HG02938 (cell line): Measurements from ENCODE around the gene CEP78.
"Not testable (repeated sequence)": the region's sequence is repeated elsewhere in the genome, so short reads cannot be mapped to it uniquely, and the experiment has no call there.

Source experiments
- ATAC-seq: cut with Tn5 transposase; IDR thresholded peaks from one replicate; pipeline ENCODE4 v1.9.1; 2021; ENCODE audit warnings: mild to moderate bottlenecking, moderate library complexity; ENCODE audit not compliant: unreplicated experiment

CEP78 gene, protein sequence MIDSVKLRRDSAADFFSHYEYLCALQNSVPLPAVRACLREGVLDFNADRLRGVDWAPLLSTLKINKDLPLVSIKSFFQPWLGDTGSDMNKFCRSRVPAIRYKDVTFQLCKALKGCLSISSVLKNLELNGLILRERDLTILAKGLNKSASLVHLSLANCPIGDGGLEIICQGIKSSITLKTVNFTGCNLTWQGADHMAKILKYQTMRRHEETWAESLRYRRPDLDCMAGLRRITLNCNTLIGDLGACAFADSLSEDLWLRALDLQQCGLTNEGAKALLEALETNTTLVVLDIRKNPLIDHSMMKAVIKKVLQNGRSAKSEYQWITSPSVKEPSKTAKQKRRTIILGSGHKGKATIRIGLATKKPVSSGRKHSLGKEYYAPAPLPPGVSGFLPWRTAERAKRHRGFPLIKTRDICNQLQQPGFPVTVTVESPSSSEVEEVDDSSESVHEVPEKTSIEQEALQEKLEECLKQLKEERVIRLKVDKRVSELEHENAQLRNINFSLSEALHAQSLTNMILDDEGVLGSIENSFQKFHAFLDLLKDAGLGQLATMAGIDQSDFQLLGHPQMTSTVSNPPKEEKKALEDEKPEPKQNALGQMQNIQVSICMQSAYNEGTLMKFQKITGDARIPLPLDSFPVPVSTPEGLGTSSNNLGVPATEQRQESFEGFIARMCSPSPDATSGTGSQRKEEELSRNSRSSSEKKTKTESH

DNA sequence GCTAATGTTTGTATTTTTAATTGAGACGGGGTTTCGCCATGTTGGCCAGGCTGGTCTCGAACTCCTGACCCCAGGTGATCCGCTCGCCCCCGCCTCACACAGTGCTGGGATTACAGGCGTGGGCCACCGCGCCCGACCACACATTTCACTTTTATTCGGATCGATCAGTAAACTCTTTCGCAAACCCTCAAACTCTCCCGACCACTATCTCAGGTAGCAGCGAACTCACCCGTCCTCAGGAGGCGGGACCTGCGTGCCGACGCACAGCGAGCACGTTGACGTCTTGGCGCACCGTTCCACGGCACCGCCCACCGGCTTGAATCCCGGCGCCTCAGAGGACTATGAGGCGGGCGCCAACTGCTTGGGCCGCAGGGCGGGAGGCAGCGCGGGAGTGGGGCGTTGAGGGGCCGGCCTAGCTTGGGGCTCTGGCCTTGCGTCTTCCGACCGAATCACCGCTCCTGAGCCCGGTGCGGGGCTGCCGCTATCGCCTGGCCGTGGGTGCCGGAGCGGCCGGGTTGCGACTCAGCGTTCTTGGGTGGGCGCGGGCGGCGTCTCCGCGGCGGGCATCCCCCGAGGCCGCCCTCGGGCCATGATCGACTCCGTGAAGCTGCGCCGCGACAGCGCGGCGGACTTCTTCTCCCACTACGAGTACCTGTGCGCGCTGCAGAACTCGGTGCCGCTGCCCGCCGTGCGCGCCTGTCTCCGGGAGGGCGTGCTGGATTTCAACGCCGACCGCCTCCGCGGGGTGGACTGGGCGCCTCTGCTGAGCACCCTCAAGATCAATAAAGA lies at the start of gene CEP78:
CEP78 (plus strand) TSS at position 314 of the 789 bp plus-strand sequence; CDS start at position 590, 276 bp downstream.
- peak; percentile 97 for ATAC-seq

DNA sequence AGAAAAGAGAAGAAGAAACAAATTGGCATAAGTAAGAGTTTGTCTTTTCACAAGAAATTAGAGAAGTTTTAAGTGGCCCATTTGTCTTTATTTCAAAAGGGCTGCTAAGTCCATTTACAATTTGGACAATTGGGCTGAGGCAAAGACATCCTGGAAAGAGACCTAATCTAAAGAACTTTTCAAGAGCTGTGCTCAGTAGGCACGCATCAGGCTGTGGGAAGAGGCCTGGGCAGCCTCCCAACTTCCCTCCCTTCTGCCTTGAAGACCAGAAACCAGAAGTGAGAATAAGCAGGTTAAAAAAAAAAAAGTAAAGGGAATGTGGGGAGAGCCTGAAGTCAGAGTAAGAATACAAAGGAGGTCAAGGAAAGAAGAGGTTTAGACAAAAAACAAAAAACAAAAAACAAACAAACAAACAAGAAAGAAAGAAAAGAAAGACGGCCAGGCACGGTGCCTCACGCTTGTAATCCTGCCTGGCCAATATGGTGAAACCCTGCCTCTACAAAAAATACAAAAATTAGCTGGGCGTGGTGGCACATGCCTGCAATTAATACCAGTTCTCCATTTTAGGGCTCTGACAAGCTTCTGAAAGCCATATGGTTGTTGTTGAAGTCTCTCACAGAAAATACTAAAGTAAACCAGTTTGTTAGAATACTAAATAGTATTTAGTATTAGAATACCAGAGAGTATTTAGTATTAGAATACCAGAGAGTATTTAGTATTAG lies 48.0 kb upstream of the CEP78 start:
- no peak for ATAC-seq

DNA sequence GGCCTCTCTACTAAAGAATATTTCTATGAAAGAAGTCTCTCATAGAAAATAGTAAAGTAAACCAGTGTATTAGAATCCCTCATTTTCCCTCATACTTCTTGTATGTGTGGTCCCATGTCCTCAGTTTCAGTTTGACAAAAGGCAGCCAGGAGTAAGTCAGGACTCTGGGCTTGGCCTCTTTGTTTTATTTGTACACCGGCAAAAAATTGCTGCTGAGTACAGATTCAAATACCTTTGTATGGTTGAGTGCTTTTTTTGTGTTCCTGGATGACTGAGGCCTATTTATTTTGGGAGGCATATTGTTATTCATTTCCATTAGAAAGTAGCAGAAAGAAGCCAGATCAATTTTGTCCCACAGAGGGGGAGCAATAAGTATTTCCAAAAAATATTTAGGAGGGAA lies 47.3 kb upstream of the CEP78 start:
- no peak for ATAC-seq

DNA sequence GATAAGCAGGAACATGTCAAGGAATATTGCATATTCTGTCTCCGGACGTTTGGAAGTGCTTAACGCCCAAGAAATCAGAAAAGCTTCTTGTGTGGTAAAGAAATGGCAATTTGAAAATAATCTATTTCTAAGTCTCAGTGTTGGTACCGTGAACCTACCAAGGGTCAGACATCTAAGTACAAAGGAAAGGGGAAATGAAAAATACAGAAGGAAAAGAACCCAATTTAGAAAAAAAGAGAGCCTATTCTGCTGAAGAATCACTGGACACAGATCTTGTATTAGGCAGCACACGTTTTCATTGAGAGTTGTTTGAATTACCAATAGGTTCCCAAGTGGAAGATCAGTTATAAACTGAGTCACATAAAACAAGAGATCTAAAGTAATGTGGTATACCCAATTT lies 46.9 kb upstream of the CEP78 start:
- ATAC-seq: no peak

DNA sequence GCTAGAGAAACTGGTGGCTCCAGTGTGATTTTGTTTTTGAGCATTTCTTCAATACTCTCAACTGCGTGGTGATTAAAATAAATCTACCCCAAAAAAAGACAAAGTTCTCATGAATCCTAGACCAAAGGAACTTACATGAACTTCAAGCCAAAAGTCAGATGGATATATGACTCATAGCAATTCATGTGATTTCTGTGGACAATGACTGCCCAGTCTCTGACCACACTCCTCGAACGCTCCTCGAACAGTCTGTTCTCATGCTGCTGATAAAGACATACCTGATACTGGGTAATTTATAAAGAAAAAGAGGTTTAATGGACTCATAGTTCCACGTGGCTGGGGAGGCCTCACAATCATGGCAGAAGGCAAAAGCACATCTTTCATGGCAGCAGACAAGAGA lies 46.4 kb upstream of the CEP78 start:
- no peak for ATAC-seq

DNA sequence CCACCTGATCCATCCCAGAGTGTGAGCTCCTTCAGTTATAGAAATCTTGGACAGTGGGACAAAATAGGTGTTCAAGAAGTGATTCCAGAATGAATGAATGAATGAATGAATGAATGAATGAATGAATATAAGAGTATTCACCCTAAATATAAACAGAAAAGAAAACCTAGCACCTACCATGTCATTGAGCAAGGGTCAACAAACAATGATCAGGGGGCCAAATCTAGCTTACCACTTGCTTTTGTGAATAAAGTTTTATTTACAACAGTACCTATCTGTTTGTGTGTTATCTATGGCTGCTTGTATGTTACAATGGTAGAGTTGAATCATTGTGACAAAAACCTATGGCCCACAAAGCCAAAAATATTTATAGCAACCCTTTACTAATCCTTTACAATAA lies 43.9 kb upstream of the CEP78 start:
- ATAC-seq: no peak

DNA sequence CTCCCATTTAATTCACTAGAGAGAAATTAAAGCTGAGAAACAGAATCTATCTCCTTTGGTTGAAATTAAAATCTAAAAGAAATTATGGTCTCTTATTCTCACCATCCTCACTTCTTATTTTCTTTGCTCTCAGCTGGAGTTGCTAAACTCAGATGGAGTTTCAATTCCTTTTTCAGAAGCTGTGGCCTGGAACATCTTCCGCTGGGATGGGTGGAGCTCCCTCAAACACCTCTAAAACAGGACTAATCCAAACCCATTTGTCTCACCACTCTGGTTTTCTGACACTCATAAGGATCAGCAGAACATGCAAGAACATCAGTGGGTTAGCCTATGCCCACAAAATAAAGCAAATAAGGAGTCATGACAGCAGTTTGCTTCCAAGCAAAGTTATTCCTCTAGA lies 39.6 kb upstream of the CEP78 start:
- no peak for ATAC-seq

DNA sequence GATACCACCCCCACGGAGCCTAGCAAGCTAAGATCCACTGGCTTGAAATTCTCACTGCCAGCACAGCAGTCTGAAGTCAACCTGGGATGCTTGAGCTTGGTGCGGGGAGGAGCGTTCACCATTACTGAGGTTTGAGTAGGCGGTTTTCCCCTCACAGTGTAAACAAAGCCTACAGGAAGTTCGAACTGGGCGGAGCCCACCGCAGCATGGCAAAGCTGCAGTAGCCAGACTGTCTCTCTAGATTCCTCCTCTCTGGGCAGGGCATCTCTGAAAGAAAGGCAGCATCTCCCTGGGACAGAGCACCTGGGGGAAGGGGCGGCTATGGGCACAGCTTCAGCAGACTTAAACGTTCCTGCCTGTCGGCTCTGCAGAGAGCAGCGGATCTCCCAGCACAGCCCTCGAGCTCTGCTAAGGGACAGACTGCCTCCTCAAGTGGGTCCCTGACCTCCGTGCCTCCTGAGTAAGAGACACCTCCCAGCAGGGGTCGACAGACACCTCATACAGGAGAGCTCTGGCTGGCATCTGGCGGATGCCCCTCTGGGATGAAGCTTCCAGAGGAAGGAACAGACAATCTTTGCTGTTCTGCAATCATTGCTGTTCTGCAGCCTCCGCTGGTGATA lies 34.6 kb upstream of the CEP78 start:
- ATAC-seq: not testable (repeated sequence)

DNA sequence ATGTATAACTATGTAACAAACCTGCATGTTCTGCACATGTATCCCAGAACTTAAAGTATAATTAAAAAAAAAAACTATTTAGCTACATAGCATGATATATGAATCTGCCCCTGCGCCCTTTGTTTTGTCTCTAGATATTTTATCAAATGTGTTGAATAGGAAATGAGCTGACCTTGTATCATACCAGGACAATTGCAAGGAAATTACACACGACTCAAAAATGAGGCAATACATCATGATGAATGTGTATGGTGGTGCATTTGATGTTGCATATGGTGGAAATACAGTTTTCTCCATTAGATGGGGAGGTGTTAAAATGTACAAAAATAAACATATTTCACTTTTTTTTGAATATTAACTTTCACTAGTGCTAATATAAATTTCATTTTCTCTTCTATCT lies 28.6 kb upstream of the CEP78 start:
- no peak for ATAC-seq

DNA sequence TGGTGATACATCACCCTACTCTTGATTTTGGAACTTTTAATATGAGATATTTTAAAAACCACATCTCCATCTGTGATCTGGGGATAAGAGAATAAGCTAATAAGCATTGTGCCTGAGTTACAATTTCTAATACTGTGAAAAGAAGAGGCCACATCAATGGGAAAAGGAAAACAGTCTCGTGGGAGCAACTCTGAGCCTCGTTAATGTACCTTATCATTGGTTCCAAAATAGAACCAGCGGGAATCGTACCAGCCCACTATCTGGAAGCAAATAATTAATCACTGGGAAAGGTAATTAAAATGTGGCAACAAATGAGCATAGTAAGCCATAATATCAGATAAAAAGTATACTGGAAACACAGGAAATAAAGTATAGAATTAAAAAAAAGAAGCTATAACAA lies 28.0 kb upstream of the CEP78 start:
- no peak for ATAC-seq

DNA sequence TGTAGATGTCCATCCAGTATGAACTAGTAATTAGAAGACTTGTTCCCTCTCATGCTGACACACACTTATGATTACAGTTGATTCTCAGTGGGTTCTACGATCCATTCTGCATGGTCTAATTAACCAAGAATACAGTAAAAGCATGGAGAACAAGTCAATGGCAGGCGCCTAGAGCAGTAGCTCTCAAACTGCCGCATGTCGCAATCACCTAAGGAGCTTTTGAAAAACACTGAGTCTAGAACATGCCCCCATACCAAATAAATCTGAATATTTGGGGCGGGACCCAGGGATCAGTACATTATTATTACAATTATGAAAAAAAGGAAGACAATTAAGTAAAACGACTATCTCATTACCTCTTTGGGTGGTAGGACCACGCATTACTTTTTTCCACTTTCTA lies 26.7 kb upstream of the CEP78 start:
- no peak for ATAC-seq

DNA sequence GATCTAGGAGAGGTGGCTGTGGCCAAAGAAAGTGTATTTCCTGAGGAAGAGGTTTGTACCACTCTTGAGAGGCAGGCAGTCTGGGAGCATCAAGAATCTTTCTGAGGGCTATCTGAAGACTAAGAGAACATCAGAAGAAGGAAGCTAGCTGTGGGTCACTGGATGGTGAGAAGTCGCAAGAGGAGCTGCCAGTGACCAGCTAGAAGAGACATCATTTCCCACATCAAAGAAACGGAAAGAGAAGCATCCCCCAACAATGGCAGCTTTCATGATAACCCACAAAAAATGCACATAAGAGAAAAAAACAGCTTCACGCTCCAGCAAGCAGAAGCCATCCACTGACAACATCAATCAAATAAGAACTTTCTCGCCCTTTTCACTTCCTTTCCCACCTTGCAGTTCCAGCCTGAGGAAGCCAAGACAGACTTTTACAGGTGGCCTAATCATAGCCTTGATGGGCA lies 25.0 kb upstream of the CEP78 start:
- no peak for ATAC-seq

DNA sequence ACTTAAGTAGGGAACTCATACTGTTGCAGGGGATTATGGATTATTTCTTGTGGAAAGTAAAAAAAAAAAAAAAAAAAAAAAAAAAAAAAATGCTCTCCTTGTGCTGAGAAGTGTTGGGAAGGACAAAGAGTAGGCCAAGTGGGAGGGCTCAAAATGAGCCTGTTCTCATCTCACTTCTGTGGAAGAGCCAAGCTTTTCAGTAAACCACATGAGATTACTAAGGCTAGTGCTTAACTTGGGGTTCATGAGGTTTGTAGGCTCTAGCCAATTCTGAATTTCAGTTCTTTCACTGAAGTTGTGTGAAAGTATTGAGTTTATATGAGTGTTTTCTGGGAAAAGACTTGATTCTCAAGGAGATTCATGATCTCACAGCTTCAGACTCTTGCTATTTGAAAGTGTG lies 23.0 kb upstream of the CEP78 start:
- ATAC-seq: no peak

DNA sequence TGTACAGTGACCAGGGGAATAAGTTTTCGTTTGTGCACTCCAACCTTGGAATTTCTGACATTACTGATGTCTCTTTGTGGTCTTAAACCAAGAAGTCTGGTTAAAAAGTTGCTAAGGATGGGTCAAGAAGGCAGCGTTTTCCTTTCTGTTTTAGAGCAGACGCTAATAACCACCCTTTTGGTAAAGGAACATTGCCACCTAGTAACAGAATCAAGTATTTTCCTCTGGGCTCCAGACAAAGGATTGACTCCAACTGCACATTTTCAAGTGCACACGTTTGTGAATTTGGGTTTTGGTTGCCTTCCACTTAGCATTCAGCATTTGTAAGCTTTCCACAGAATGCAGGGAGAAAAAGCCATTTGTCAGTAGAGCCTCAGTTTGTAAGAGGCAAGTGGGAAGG lies 22.2 kb upstream of the CEP78 start:
- ATAC-seq: no peak

DNA sequence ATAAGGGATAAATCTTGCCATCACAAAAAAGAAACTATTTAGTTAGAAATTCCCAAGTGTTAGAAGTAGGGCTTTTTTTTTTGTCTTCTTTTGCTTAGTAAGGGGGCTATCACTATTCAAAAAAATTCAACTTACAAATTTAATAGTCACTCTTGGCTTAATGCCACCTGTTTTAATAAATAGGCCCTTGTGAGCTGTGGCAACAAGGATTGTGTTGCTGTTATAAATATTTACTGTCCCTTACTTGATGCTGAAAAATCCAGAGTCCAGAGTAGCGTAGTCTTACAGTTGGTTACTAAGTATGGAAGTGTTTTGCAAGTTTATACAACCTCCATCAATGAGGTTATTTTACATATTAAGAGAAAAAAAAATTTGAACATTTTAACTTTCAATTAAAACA lies 21.4 kb upstream of the CEP78 start:
- no peak for ATAC-seq

DNA sequence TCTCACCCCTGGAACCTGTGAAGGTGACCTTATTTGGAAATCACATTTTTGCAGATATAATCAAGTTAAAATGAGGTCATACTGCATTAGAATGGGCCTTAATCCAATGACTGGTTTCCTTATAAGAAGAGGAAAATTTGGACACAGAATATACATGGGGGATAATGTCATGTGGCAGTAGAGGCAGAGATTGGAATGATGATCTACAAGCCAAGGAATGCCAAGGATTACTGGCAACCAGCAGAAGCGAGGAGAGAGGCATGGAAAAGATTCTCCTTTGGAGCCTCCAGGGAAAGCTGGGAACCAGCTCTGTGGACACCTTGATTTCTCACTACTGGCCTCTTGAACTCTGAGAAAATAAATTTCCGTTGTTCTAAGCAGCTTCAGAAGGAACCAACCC lies 20.2 kb upstream of the CEP78 start:
- no peak for ATAC-seq

DNA sequence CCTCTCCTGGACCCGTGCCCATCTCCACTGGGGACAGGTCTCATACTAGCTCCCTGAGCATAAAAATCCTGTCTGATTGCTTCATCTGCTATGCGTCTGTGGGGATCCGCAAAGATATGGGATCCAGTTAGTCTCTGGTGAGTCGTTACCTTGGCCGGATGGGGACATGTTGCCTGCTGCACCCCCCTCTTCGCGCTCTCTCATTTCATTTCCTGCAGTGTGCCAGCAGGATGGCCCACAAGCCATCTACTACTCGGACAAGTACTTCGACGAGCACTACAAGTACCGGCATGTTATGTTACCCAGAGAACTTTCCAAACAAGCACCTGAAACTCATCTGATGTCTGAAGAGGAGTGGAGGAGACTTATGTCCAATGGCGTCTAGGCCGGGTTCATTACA lies 17.0 kb upstream of the CEP78 start:
- no peak for ATAC-seq

DNA sequence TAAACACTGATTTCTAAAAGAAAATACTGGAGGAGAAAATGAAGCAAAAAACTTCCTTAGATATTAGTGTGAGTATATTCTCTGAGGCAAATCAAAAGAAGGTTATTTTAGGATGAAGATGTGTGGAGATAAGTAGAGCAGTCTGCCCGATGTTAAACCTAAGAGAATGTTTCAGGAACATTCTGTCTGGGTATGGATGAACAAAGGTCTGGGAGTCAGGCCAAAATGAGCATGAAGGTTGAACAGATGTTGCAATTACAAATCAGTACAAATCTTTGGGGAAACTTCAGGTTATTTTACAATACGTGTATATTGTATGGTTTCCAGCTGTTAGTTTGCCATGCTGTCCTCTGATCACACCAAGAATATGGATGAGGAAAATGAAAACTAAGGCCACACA lies 14.4 kb upstream of the CEP78 start:
- ATAC-seq: no peak

DNA sequence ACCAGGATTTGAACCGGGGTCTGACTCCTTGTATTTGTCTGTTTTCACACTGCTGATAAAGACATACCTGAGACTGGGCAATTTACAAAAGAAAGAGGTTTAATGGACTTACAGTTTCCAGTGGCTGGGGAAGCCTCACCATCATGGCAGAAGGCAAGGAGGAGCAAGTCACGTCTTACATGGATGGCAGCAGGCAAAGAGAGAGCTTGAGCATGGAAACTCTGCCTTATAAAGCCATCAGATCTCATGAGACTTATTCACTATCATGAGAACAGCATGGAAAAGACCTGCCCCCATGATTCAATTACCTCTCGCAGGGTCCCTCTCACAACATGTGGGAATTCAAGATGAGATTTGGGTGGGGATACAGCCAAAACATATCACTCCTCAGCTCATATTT lies 14.0 kb upstream of the CEP78 start:
- not testable (repeated sequence) for ATAC-seq

DNA sequence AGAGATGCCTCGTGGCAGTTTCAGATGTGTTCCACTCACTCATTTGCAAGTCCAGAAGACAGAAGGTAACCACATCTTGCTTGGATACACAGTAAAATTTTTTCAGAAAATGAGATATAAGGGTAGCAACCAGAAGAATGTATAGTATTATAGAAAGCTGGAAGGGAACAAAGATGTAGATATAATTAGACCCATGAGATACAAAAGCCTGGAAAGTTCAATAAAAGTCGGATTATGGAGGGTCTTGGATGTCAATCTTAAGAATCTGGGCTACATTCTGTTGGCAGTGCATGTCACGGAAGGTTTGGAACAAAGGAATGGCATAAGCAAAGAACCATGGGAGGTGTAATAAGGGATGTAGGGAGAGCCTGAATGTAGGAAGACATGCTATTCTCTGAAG lies 5.1 kb upstream of the CEP78 start:
- no peak for ATAC-seq
